ENCODE data around the gene SHTN1.

SHTN1 gene

DNA sequence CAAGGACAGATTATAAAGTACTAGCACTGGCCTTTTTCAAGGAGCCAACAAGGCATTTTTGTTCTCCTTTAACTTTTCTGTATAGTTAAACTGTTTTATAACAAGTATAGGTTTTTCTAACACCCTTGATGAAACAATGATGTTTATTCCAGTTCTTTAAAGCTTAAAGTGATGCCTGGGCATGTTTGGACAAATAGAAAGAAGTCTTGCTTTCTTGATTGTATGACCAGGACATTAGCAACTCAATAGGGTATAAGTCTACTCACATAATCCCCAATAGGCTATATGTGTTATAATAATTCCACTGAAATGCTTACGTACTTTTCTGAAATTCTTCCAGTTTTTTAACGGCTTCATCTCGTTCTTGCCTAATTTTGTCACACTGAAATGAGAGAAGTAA lies 36.7 kb downstream of the SHTN1 start:
- H3K27ac Mint-ChIP-seq = no peak overlapping the region
- H3K27me3 Mint-ChIP-seq = no peaks in the 10 kb centered on the region
- H3K4me1 Mint-ChIP-seq = no peaks in the 10 kb centered on the region
- H3K36me3 Mint-ChIP-seq = no peaks in the 10 kb centered on the region
- no peak overlapping the region for H3K4me3 Mint-ChIP-seq
- H3K9me3 Mint-ChIP-seq = no peaks in the 10 kb centered on the region

DNA sequence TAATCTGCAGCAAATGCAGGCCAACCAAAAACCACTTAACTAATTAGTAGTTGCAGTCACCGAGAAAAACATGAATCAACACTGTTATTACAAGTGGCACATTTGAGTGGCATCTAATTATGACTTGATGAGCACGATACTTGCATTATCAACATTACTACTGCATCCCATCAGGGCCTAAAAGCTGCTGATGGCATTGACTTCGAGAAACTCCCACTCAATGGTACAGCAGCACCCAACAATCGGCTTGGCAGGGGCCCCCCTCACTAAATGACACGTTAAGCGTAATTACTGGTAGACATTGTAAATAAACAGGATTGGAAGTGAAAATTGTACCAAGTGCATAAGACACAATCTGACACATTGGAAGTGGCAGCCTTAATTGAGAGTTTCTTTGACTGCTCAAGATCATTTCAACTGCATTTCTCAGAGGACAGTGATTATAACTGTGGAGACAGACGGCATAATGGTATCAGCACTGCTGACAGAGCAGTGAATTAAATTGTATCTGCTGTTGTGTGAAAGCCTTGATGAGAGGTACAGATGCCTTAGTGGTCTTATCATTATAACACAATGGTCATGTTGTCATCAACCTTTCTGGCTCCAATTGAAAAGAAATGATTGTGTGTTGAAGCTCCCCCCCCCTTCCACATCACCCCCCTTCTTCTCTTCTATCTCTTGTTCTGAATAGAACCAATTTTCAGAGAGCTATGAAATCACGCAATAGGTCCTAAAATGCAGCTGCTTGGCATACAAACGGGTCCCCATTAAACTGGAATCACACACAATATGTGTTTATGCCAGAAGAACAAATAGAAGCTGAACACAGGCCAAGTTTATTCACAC lies 43.4 kb downstream of the SHTN1 start:
- Mint-ChIP-seq H3K36me3 (no peaks in the 10 kb centered on the region), H3K27me3 (no peaks in the 10 kb centered on the region), H3K4me1 (no peaks in the 10 kb centered on the region), H3K9me3 (no peaks in the 10 kb centered on the region), H3K4me3 (no peak overlapping the region), H3K27ac (no peak overlapping the region)

DNA sequence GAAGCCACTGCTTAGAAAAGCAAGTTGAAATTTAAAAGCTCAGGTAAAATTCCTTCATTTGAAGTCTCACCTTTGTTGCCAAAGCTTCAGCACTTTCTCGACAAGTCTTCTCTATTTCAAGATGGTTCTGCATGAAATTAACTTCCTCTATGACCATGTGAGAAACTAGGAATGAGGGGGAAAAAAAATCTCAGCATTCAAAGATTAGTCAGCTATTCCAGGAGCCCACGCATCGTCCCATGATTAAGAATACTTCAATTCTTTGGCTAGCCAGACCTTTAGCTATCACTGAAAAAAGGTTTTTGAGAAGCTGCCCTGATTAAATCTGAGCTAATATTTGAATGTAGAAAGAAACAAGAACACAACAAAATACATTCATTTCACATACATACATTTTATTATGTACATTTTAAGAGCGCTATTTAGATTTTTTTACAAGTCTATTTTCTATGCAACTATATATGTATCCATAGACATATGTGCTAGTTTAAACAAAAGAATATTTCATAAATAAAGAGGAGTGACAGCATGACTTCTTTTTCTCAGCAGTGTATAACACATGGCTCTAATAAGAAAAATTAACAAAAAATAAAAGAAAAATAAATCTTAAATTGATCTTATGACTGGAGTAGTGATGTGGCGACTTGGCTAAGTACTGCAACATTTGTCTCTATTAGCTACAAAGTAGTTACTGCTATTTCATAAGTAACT lies 44.8 kb downstream of the SHTN1 start:
- no peak overlapping the region for H3K4me3 Mint-ChIP-seq
- H3K36me3 Mint-ChIP-seq = no peaks in the 10 kb centered on the region
- no peaks in the 10 kb centered on the region for H3K4me1 Mint-ChIP-seq
- H3K9me3 Mint-ChIP-seq = no peaks in the 10 kb centered on the region
- H3K27ac Mint-ChIP-seq = no peak overlapping the region
- peaks cover 3% of the 10 kb centered on the region for H3K27me3 Mint-ChIP-seq

DNA sequence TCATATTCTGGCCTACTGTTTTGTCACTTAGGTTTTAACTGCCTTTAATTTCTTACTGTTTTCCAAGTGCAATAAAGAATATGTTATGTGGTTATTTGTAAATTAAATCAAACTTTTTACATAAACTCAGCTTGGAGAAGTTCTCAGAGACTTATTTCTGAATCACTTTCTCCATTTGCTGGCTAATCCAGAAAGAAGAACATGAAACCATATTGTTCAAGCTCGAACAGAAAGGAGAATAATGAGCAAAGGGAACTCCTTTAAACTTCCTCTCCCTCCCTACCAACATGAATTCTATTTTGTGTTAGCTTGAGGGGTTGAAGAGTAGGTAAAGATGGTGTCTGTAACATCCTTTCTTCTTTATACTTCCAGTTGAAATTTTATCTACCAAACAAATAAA lies 52.3 kb downstream of the SHTN1 start:
- Mint-ChIP-seq H3K36me3 (no peaks in the 10 kb centered on the region), H3K27ac (no peak overlapping the region), H3K4me1 (no peaks in the 10 kb centered on the region), H3K9me3 (no peaks in the 10 kb centered on the region), H3K4me3 (no peak overlapping the region), H3K27me3 (peaks cover 4% of the 10 kb centered on the region)

DNA sequence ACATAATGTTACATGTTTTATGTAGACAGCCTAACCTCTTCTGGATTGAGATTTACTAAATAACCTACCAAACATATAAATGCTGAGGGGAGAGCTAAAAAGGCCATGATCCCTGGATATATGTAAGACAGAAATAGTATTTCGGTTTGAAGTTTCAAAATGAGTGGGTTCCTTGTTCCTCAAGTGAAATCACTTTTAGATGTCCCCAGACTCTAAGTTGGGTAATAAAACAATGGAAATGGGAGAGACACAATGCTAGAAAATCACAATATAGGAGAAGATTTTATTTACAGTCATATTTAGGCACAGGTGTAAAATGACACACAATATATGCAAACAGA lies 56.5 kb downstream of the SHTN1 start:
- H3K36me3 Mint-ChIP-seq = no peaks in the 10 kb centered on the region
- no peak overlapping the region for H3K27ac Mint-ChIP-seq
- no peaks in the 10 kb centered on the region for H3K4me1 Mint-ChIP-seq
- H3K4me3 Mint-ChIP-seq = no peak overlapping the region
- H3K27me3 Mint-ChIP-seq = no peaks in the 10 kb centered on the region
- H3K9me3 Mint-ChIP-seq = no peaks in the 10 kb centered on the region

DNA sequence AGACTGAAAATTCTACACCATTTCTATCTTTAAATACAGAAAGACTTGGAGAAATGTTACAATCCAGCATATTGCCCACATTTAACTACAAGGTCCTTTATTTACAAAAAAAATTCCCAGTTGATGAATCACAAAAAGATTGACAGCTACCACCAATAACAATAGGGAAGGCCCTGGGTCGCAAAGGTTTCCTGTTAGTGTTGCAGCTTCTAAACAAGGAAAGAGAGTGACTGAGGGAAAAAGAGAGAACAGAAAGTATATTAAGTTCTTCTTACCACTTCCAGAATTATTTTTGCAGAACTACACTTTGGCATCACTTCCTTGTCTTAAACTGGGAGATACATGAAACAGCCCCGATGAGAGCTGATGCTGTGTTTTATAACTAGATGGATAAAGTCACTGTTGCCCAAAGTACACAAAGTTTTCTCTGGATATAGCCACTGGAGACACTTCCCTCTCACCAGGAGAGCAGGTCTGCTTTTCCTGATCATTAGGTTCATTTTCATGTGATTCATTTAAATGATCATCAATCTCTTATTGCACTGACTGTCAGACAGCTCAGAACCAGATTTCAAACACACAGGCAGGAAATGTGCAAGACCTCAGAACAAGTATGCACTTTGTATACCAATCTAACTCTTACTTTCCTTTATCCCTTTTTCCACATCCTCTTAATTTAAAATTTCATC lies 57.0 kb downstream of the SHTN1 start:
- Mint-ChIP-seq H3K9me3 (no peaks in the 10 kb centered on the region), H3K27me3 (no peaks in the 10 kb centered on the region), H3K27ac (no peak overlapping the region), H3K36me3 (no peaks in the 10 kb centered on the region), H3K4me3 (no peak overlapping the region), H3K4me1 (no peaks in the 10 kb centered on the region)

DNA sequence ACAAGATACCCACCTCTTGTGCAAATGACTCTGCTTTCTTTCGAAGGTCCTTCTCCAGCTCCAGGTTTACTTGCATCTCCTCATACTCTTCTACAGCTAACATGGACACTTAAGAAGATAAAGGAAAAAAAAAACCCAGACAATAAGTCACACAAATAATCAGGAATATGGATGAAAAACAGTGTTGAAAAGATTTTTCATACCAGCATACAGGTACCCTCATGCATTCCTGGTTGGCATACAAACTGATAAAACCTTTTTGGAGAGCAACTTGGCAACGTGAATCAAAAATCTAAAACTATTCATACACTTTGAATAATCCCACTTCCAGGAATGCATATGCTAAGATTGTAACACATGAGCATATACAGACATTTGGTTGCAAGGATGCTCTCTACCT lies 60.1 kb downstream of the SHTN1 start:
- peaks cover 2% of the 10 kb centered on the region for H3K27me3 Mint-ChIP-seq
- H3K9me3 Mint-ChIP-seq = no peaks in the 10 kb centered on the region
- H3K27ac Mint-ChIP-seq = no peak overlapping the region
- no peak overlapping the region for H3K4me3 Mint-ChIP-seq
- no peaks in the 10 kb centered on the region for H3K4me1 Mint-ChIP-seq
- no peaks in the 10 kb centered on the region for H3K36me3 Mint-ChIP-seq

DNA sequence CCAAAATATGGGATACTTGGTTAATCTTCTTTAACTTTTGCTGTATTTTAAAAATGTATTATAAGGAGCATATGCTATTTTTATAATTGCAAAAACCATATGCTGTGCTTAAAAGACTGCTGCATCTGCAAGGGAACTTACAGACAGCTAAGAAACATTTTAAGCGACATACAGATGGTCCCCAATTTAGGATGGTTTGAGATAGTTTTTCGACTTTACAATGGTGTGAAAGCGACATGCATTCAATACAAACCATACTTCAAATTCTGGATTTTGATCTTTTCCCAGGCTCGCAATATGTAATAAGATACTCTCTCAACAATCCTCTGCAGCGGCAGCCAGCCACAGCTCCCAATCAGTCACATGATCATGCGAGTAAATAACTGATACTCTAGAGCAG lies 73.2 kb downstream of the SHTN1 start:
- Mint-ChIP-seq H3K9me3 (no peaks in the 10 kb centered on the region), H3K36me3 (no peaks in the 10 kb centered on the region), H3K27ac (no peak overlapping the region), H3K27me3 (peaks cover 1% of the 10 kb centered on the region), H3K4me1 (no peaks in the 10 kb centered on the region), H3K4me3 (no peak overlapping the region)

DNA sequence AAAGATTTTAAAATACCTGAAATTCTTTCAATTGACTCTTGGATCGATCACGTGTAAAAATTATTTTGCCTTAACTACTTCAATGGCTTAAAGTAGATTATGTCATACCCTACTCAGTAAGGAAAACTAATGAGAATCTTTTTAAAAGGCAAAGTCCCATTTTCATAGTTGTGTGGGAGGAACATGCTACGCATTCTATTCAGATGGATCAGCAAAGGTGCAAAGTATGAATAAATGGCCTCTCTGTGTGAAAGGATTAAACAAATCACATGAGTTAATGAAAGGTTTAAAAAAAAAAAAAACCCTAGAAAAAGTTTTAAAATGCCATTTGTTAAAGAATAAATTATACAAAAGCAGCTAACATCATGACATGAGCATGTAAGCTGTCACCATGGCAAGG lies 78.6 kb downstream of the SHTN1 start:
- Mint-ChIP-seq H3K36me3 (no peaks in the 10 kb centered on the region), H3K4me1 (no peaks in the 10 kb centered on the region), H3K4me3 (no peak overlapping the region), H3K9me3 (no peaks in the 10 kb centered on the region), H3K27ac (no peak overlapping the region), H3K27me3 (no peaks in the 10 kb centered on the region)

DNA sequence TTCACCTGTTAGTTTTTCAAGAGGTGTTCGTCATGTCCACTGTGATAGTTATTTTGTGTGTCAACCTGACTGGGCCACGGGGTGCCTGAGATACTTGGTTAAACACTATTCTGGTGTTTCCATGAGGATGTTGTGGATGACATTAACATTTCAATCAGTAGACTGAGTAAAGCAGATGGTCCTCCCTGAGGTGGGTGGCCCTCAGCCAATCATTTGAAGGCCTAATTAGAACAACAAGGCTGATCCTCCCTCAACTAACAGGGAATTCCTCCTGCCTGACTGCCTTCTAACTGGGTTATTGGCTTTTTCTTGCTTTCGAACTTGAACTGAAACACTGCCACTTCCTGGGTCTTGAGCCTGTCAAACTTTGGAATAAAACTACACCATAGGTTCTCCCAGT lies 79.9 kb downstream of the SHTN1 start:
- H3K27me3 Mint-ChIP-seq = no peaks in the 10 kb centered on the region
- no peak overlapping the region for H3K4me3 Mint-ChIP-seq
- no peaks in the 10 kb centered on the region for H3K4me1 Mint-ChIP-seq
- H3K9me3 Mint-ChIP-seq = no peaks in the 10 kb centered on the region
- no peaks in the 10 kb centered on the region for H3K36me3 Mint-ChIP-seq
- H3K27ac Mint-ChIP-seq = no peak overlapping the region

DNA sequence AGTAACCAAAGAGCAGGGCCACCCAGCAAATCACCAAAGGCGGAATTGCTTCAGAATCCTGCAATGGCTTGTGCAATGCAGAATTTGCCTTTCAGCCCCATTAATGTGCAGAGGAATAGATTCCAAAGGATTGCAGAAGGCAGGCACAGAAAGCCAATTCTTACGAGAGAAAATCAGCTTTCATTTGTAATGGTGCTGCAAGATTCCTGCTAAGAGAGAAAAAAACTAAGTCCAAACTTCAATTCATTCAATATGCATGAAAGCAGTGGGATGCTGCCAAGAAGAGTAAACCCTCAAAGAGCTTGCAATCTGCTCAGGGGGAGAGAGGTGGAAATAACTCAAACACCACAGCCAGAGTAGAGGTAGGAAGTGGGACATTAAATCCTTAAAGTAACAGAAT lies 85.3 kb downstream of the SHTN1 start:
- Mint-ChIP-seq H3K36me3 (no peaks in the 10 kb centered on the region), H3K27me3 (peaks cover 2% of the 10 kb centered on the region), H3K4me3 (no peak overlapping the region), H3K9me3 (no peaks in the 10 kb centered on the region), H3K4me1 (no peaks in the 10 kb centered on the region), H3K27ac (no peak overlapping the region)

DNA sequence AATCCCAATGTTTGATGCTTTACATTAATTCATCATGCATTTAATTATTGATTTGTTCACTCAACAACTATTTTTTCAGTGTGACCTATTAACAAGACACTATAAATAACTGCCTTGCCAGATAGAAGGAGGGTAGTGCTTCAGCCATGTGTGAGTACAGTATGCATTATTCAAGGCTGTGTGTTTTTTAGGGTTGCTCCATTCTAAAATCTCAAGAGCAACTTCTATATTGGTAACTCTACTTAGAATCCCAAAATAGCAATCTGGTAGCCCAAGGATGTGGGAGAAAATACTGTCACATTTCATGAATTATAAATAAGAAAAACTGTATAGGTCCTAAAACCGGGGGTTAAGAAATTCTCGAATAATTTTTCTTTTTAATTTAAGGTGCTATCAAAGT lies 85.8 kb downstream of the SHTN1 start:
- Mint-ChIP-seq H3K27me3 (peaks cover 2% of the 10 kb centered on the region), H3K4me1 (no peaks in the 10 kb centered on the region), H3K4me3 (no peak overlapping the region)

DNA sequence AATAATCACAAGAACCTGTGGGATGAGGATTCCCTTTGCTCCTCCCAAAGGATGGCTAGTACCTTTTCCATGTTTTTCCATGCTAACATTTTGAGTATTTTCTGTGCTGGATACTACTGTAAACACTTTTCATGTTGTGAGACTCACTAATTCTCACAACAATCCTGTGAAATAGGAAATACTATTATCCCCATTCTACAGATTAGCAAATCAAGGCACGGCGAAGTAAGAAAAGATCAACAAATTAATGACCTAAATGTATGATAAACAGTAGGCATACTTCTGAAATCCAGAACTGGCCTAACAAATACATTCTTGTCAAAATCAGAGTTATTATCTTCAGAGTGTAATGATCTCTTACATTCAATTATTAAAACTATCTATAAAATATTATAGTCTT lies 86.4 kb downstream of the SHTN1 start:
- no peaks in the 10 kb centered on the region for H3K36me3 Mint-ChIP-seq
- no peak overlapping the region for H3K4me3 Mint-ChIP-seq

More for the DNA sequence above, 85.8 kb downstream of the SHTN1 start:
- Mint-ChIP-seq H3K36me3 (no peaks in the 10 kb centered on the region), H3K9me3 (no peaks in the 10 kb centered on the region), H3K27ac (no peak overlapping the region)

DNA sequence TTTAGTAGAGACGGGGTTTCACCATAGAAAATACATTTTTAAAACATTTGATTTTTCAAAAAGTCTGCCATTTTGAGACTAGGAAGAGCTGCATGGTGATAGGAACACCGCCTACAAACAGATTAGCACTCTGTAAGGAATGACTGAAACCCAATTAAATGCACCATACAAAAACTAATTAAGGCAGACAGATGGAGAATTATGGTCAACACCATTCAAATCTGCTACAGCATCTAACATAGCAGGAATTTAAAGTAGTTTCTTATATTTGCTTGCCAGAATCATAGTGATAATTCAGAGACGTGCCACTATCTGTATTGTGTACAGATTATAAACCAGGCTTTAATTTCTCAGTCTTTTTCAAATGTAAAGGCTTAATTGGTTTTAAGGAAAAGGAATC lies 87.5 kb downstream of the SHTN1 start:
- H3K4me3 Mint-ChIP-seq = no peak overlapping the region
- no peaks in the 10 kb centered on the region for H3K9me3 Mint-ChIP-seq
- H3K36me3 Mint-ChIP-seq = no peaks in the 10 kb centered on the region
- no peaks in the 10 kb centered on the region for H3K4me1 Mint-ChIP-seq
- H3K27ac Mint-ChIP-seq = no peak overlapping the region
- H3K27me3 Mint-ChIP-seq = peaks cover 2% of the 10 kb centered on the region

More for the DNA sequence above, 86.4 kb downstream of the SHTN1 start:
- Mint-ChIP-seq H3K4me1 (no peaks in the 10 kb centered on the region), H3K27me3 (peaks cover 2% of the 10 kb centered on the region), H3K9me3 (no peaks in the 10 kb centered on the region), H3K27ac (no peak overlapping the region)

DNA sequence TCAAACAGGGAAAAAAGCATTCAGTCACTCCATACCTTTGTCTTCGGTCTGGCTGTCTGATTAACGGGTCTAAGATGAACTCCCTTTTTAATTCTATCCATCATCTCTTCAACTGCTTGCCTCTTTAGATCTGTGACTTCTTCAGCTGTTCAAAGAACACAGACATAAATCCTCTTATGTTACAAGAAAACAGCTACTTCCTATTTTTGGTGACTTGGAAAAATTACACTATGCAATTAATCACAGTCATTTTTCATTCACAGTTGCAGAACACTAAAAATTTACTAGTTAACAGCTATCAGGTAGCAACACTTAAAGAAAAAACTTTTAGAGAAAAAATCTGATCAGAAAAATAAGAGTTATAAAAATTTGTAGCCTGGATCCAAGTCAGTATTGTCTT lies 89.6 kb downstream of the SHTN1 start:
- peaks cover 3% of the 10 kb centered on the region for H3K27me3 Mint-ChIP-seq
- no peaks in the 10 kb centered on the region for H3K9me3 Mint-ChIP-seq
- no peak overlapping the region for H3K4me3 Mint-ChIP-seq
- no peaks in the 10 kb centered on the region for H3K36me3 Mint-ChIP-seq
- no peaks in the 10 kb centered on the region for H3K4me1 Mint-ChIP-seq
- no peak overlapping the region for H3K27ac Mint-ChIP-seq

DNA sequence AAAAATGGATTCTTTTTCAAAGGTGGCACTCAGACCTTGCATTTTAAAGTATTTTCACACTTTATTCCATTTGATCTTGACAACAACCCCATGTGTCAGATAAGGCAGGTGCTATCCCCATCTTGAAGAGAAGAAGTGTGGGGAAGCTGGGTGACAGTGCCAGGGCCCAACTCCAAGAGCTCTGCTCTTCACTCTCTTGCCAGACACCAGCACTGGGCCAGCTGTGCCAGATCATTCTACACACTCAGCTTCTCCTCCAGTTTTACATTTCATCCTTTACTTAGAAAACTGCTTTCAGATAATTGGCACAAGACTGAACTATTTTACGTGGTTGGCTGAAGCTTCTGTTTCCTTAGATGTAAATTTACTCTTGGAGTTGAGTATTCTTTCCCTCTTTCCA lies 91.3 kb downstream of the SHTN1 start:
- H3K9me3 Mint-ChIP-seq = no peaks in the 10 kb centered on the region
- H3K27ac Mint-ChIP-seq = no peak overlapping the region
- no peaks in the 10 kb centered on the region for H3K4me1 Mint-ChIP-seq
- H3K27me3 Mint-ChIP-seq = peaks cover 3% of the 10 kb centered on the region
- H3K36me3 Mint-ChIP-seq = no peaks in the 10 kb centered on the region
- no peak overlapping the region for H3K4me3 Mint-ChIP-seq
